ENCODE measurements around the gene RREB1.

DNA sequence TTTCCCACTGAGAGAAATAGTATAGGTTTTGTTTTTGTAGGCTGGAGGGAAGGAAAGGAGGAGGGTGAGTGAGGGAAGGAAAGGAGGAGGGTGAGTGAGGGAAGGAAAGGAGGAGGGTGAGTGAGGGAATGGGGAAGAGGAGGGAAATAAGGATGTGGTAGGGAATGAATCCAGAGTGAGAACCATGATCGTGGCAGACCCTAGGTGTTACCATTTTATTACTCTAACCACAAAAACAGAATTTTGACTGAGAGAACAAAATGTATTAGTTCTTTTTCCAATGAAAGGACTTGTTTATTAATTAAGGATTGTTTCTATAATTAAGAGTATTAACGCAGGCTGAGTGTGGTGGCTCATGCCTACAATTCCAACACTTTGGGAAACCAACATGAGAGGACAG is 188.8 kb downstream of the RREB1 start:
- TF ChIP-seq POLR2A (IDR thresholded peaks at IDR 0.05; ENCODE audit: low read depth, low read length) (no peak), POLR2AphosphoS5 (IDR thresholded peaks at IDR 0.05; ENCODE audit: low read depth, low read length) (no peak), TAF1 (IDR thresholded peaks at IDR 0.05; ENCODE audit: low read depth, low read length) (no peak), PAX5 (IDR thresholded peaks at IDR 0.05; ENCODE audit: insufficient read depth, low read length, severe bottlenecking) (no peak)

All from GM12891 (cell line).